Common myeloid progenitor, CD34-positive (primary cell): ENCODE data around the gene DOCK1.

ENCODE experiments used
- CTCF ChIA-PET: fragments of 350-600 bp; sonication (Branson Sonifier 250); formaldehyde crosslinking; loops from one replicate; lab custom pipeline; 2021; ENCODE audit warnings: antibody characterized with exemption; lab: Charles Lee
- POLR2A ChIA-PET: fragments of 350-600 bp; sonication (Branson Sonifier 250); formaldehyde crosslinking; loops from one replicate; lab custom pipeline; 2021; ENCODE audit warnings: antibody characterized with exemption; lab: Charles Lee
- DNase-seq, 3 donors: peaks; one replicate each; pipeline versions ENCODE4 v3.0.0 to v3.0.0-alpha.2; 2013
- H3K27ac ChIP-seq, 2 experiments: 1 replicate in 1 of 2; 2 replicates in 1 of 2; pipeline ENCODE4 v1.7.0; 2013; ENCODE audit warnings: inconsistent platforms in 2 of 2, low read length in 2 of 2, mild to moderate bottlenecking in 2 of 2, low read depth in 1 of 2, moderate library complexity in 1 of 2; ENCODE audit not compliant: severe bottlenecking in 2 of 2, insufficient read depth in 1 of 2, poor library complexity in 1 of 2
- H3K27me3 ChIP-seq, 5 experiments: replicated peaks in 2 of 5; 1 replicate in 3 of 5; 2 replicates in 2 of 5; pipeline versions ENCODE4 v1.6.1 to v1.7.0; 2013; ENCODE audit warnings: low read length in 4 of 5, mild to moderate bottlenecking in 2 of 5, moderate library complexity in 2 of 5, inconsistent platforms in 1 of 5; ENCODE audit not compliant: insufficient read depth in 5 of 5, control insufficient read depth in 4 of 5
- H3K36me3 ChIP-seq, 4 experiments: 1 replicate in 2 of 4; 2 replicates in 2 of 4; pipeline versions ENCODE4 v1.6.1 to v1.7.0; 2013; ENCODE audit warnings: low read length in 3 of 4, control low read depth in 1 of 4, mild to moderate bottlenecking in 1 of 4; ENCODE audit not compliant: control insufficient read depth in 4 of 4, insufficient read depth in 4 of 4
- H3K4me1 ChIP-seq, 4 experiments: 1 replicate in 3 of 4; 2 replicates in 1 of 4; pipeline versions ENCODE4 v1.6.1 to v1.7.1; 2013; ENCODE audit warnings: low read length in 3 of 4, mild to moderate bottlenecking in 3 of 4, control low read depth in 1 of 4, inconsistent platforms in 1 of 4, moderate library complexity in 1 of 4; ENCODE audit not compliant: control insufficient read depth in 4 of 4, insufficient read depth in 4 of 4; ENCODE audit errors: control extremely low read depth in 1 of 4
- H3K4me3 ChIP-seq, 7 experiments: 1 replicate in 4 of 7; 2 replicates in 3 of 7; pipeline versions ENCODE4 v1.5.1 to v1.7.0; 2013; ENCODE audit warnings: mild to moderate bottlenecking in 7 of 7, low read length in 6 of 7, moderate library complexity in 6 of 7, inconsistent platforms in 2 of 7, low read depth in 2 of 7, control low read depth in 1 of 7; ENCODE audit not compliant: insufficient read depth in 4 of 7, control insufficient read depth in 1 of 7; ENCODE audit errors: extremely low read depth in 1 of 7
- H3K9me3 ChIP-seq, 5 experiments: 1 replicate in 4 of 5; 2 replicates in 1 of 5; pipeline versions ENCODE4 v1.6.1 to v1.7.1; 2013; ENCODE audit warnings: low read length in 4 of 5, mild to moderate bottlenecking in 2 of 5, inconsistent platforms in 1 of 5, low read depth in 1 of 5, moderate library complexity in 1 of 5; ENCODE audit not compliant: control insufficient read depth in 4 of 5, insufficient read depth in 2 of 5; ENCODE audit errors: control extremely low read depth in 1 of 5
- WGBS: methylation state at CpG from one replicate; pipeline ENCODE4 v1.1.5; 2013; ENCODE audit not compliant: insufficient coverage; 5-methylcytosine and 5-hydroxymethylcytosine counted together

DOCK1 gene

GRCh38 chr10:127195041-127195506, 289.8 kb downstream of the DOCK1 start:
- H3K4me3 ChIP-seq: peak overlapping the region in 3 of 7 experiments; percentile 54 to 63 (median 60)
- H3K9me3 ChIP-seq: no peaks in the 10 kb centered on the region
- ChIA-PET POLR2A (no interaction called here), CTCF (no interaction called here)
- H3K27me3 ChIP-seq: peaks cover 13 to 58% (median 17%) of the 10 kb centered on the region in 5 experiments
- H3K36me3 ChIP-seq: no peaks in the 10 kb centered on the region
- DNase-seq: peak in 2 of 3 donors; percentile 7 to 17
- peaks cover 0 to 24% (median 18%) of the 10 kb centered on the region in 4 experiments for H3K4me1 ChIP-seq
- 2% methylated on average over 26 of the region's 28 CpGs for WGBS
- H3K27ac ChIP-seq: no peak overlapping the region

GRCh38 chr10:127195571-127196281, 290.5 kb downstream of the DOCK1 start:
- peaks cover 0 to 24% (median 18%) of the 10 kb centered on the region in 4 experiments for H3K4me1 ChIP-seq
- DNase-seq: peak in 2 of 3 donors; percentile 32 to 48
- peak overlapping the region in 6 of 7 experiments; percentile 30 to 63 (median 57) for H3K4me3 ChIP-seq
- no peak overlapping the region for H3K27ac ChIP-seq
- no peaks in the 10 kb centered on the region for H3K36me3 ChIP-seq
- CTCF ChIA-PET: no interaction called here
- H3K27me3 ChIP-seq: peaks cover 13 to 58% (median 17%) of the 10 kb centered on the region in 5 experiments
- no peaks in the 10 kb centered on the region for H3K9me3 ChIP-seq
- POLR2A ChIA-PET: no interaction called here
- 2% methylated on average over 89 of the region's 91 CpGs for WGBS

GRCh38 chr10:127196282-127197153, 291.3 kb downstream of the DOCK1 start, which contains the start of gene INSYN2A:
TSS of gene INSYN2A (minus strand) at chr10:127196591. CDS start at chr10:127176395, 20,196 bp downstream.
- Histone ChIP-seq H3K4me1 (peaks cover 0 to 24% (median 18%) of the 10 kb centered on the region in 4 experiments), H3K36me3 (no peaks in the 10 kb centered on the region), H3K9me3 (no peaks in the 10 kb centered on the region), H3K27ac (no peak within 1 kb of the TSS), H3K27me3 (peaks cover 13 to 56% (median 17%) of the 10 kb centered on the region in 5 experiments), H3K4me3 (peak within 1 kb of the TSS in 6 of 7 experiments; percentile 30 to 63 (median 57))
- WGBS: 8% methylated on average over 43 of the region's 81 CpGs
- ChIA-PET CTCF (no interaction called here), POLR2A (interaction anchor here (0.5 kb wide), 1 partner anchor 134 kb away, joined by 5 read pairs; no protein-coding TSS in a partner anchor)
- peak in 2 of 3 donors; percentile 45 to 50 for DNase-seq

GRCh38 chr10:127197154-127197432, 291.9 kb downstream of the DOCK1 start:
- H3K4me1 ChIP-seq: peaks cover 0 to 24% (median 18%) of the 10 kb centered on the region in 4 experiments
- WGBS: no CpG with 5 or more reads among the region's 5 CpGs
- H3K27ac ChIP-seq: no peak overlapping the region
- no peaks in the 10 kb centered on the region for H3K36me3 ChIP-seq
- H3K27me3 ChIP-seq: peaks cover 10 to 54% (median 17%) of the 10 kb centered on the region in 5 experiments
- no peaks in the 10 kb centered on the region for H3K9me3 ChIP-seq
- ChIA-PET POLR2A (interaction anchor here (0.5 kb wide), 1 partner anchor 133 kb away, joined by 5 read pairs; no protein-coding TSS in a partner anchor), CTCF (interaction anchor here (0.6 kb wide), 1 partner anchor 12 kb away, joined by 3 read pairs; no protein-coding TSS in a partner anchor)
- DNase-seq: no peak
- peak overlapping the region in 5 of 7 experiments; percentile 30 to 53 (median 33) for H3K4me3 ChIP-seq

- 99% methylated on average over 5 of the region's 5 CpGs for WGBS
- Histone ChIP-seq H3K4me3 (no peak overlapping the region), H3K36me3 (no peaks in the 10 kb centered on the region), H3K4me1 (peaks cover 0 to 24% (median 18%) of the 10 kb centered on the region in 4 experiments), H3K27me3 (peaks cover 6 to 50% (median 17%) of the 10 kb centered on the region in 5 experiments), H3K27ac (no peak overlapping the region), H3K9me3 (no peaks in the 10 kb centered on the region)
- DNase-seq: no peak
- ChIA-PET POLR2A (no interaction called here), CTCF (no interaction called here)
These were observed 293.1 kb downstream of the DOCK1 start for GRCh38 chr10:127198307-127198706.

- ChIA-PET CTCF (no interaction called here), POLR2A (no interaction called here)
- DNase-seq: no peak
- Histone ChIP-seq H3K4me1 (peaks cover 0 to 24% (median 18%) of the 10 kb centered on the region in 4 experiments), H3K36me3 (no peaks in the 10 kb centered on the region), H3K27me3 (peaks cover 6 to 46% (median 17%) of the 10 kb centered on the region in 5 experiments), H3K4me3 (no peak overlapping the region), H3K9me3 (no peaks in the 10 kb centered on the region), H3K27ac (no peak overlapping the region)
- 100% methylated on average over 1 of the region's 2 CpGs for WGBS
These were observed 293.5 kb downstream of the DOCK1 start for GRCh38 chr10:127198721-127199120.
